Stimulated activated naive CD4-positive, alpha-beta T cell (primary cell): ENCODE data around the gene CEP126.
A peak's percentile ranks its signal among the peaks of the same experiment; 100 is the strongest.

ENCODE experiments used
- DNase-seq, 6 experiments: peaks; one replicate each; lab custom pipeline; 2025; lab: John Stamatoyannopoulos, UW

The CEP126 gene

DNA sequence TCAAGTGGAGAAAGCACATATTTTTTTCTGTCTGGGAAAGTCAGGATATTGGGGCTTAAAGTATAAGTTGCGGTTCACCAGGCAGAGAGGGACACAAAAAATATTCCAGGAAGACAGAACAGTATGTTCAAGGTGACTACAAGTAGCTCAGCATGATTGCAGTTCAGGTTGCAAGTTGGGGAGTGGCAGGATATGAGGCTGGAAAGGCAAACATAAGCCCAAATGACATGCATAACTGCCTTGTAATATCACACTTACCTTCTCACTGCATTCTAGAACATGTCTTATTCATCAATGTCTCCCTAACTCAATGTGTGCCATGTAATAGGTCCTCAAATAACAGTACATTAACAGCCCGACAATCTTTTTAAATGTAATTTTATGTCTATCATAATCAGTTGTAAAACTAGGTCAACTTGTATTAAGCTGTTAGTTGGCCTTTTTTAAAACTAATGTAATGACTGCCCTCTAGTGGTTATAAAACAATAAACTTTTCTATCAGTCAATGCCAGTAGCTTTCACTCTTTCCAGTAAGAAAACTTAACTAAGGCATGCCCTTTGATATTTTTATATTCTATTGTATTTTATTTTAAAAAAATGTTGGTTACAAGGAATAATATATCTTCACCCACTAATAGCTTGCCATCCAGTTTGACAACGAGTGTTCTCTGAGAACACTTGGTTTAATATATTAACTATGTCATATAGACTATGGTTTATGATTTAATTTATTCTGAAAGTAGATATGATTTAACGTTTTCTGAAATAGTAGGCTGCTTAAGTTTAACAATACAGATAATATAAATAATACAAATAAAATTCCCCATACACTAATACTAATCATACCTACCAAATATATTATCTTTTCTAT is 93.0 kb downstream of the CEP126 start:
- peak in 2 of 6 experiments; percentile 39 to 51 for DNase-seq

DNA sequence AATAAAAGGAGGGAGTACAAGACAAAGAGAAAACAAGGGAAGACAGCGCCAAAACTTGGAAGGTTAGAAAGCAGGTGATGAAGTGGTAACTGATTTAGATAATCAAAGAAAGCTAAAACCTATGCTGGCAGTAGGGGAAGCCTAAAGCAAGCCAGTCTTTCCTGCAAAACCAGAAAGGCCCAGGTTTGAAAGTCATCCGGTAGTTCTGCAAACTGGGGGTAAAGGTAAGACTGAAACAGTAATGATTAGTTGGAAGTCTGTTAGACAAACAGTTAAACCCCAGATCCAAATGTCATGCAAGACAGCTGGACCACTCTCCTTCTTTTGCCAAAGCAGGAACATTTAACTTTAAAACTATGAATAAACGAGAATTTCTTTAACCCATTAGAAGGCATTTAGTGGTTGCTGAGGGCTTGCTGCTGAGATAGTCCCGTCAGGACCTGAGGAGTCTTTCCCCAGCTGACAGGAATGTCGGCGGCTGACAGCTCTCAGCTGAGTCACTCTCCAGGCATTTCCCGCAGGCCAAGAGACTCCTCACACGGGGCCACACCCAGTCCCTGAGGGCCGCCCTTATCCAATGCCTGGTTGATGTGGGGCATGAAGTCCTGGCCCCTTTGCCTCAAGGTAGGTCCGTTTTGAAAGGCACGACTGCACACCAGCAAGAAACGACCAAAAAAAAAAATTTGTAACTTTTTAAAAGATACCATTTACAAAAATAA is 96.1 kb downstream of the CEP126 start:
- no peak for DNase-seq

DNA sequence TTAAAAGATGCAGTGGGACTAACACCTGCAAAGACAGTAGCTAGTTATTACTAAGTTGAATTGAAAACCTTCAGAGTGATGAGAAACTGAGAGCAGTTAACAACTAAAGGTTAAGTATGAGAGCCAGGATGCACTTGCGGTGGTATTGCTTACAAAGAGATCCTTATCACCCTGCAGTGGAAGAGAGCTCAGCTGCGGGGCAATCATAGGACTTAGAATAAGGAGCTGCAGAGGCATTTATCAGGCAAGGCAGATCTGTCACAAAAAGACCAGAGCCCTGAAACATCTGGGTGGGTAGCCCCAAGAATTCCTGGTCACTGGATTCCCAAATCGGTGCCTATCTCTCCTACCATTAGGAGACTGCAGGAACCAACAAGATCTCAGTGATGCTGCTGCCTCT is 98.1 kb downstream of the CEP126 start:
- no peak for DNase-seq

DNA sequence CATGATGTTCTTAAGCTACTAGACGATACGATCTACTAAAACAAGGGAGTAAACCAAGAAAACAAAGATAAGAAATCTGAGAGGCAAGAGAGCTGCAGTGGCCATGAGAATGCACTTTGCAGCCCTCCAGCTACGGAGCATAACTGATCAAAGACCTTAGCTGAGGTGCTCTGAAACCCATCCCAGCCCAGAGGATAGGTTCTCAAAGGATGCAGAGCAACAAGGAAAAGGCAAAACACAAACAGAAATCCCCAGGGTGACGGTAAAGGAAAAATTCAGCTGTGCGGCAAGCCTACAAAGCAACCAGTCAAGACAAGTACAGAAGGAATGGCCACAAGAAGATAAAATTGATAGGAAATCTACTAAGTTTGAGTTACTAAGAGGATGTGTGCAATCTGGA is 99.9 kb downstream of the CEP126 start:
- no peak for DNase-seq

DNA sequence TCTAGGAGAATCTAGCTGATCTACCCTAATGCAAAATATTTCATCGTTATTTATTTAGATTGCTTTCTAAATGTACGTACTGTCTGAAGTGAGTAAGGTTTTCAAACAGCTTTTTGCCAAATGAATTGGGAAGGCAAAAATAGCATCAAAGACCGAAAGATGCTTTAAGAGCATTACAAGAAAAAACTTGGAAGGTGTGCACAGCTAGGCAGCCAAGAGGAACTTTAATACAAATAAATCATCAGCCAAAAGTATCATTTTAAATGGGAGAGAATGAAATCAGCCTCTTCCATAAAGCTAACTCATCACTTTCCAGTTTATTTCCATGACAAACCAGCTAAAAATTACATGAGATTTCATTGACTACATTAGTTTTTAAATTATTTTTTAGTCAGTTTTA is 102.2 kb downstream of the CEP126 start:
- no peak for DNase-seq

DNA sequence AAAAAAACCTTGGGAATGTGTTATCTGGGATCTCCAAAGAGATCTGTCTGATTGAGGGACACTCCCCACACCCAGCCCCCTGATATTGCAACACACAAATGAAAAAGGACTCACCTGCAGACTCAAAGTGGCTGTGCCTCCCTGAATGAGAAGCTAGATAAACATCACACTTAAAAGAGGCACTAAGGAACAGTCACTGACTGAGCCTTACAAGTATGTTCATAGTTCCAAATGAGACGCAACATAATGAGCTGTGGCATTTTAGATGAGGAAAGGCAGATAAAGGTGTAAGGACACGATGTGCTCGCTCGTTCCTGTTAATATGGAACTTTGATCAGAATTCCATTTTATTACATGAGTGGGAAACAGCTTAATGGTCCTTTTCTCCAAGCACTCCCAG is 111.4 kb downstream of the CEP126 start:
- no peak for DNase-seq

DNA sequence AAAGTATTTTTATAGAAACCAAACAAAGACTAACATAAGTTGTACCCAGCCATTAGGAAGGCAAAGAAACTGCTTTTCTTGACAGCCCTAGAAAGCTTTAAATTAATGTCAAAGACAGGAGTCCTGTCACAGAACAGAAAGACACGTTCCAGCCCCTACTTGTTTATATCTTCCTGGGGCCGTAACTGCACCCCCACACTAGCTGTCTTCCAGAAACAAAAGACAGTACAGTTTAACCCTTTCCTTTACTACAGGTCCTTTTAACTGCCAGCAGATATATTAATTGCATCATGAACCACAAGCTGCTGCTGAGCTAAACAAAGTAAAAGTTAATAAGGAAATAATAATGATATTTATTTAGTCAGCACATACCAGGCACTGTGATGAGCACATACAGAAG is 112.1 kb downstream of the CEP126 start:
- DNase-seq, result no peak

DNA sequence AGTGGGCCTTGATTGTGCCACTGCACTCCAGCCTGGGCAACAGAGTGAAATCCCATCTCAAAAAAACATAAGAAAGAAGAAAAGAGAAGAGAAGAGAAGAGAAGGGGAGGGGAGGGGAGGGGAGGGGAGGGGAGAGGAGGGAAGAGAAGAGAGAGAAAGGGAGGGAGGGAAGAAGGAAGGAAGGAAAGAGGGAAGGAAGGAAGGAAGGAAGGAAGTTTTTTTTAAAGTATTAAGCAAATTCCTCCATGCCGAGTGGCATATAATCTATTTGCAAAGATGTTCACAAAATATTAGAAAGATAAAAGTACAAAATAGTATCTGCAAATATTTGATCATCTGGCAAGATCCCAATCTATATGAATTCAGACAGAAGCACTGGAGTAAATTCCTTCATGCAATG is 121.9 kb downstream of the CEP126 start:
- DNase-seq, result no peak

DNA sequence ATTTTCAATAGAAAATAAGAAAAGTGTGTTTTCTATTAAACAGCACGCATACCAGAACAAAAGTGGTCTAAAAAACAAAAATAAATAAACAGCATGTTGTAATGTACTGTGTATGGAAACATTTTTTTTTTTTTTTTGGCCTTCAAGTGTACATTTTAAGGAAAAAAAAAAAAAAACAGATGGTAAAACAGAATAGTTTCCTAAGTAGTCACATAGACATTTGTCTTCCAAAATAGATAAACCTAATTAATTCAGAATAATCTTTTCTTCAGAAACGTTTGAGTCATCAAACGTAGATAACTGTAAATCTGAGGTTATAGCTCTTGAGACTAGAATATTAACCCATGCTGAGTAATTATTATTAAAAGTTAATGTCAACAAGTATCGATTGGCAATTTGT is 132.0 kb downstream of the CEP126 start:
- DNase-seq, result no peak

DNA sequence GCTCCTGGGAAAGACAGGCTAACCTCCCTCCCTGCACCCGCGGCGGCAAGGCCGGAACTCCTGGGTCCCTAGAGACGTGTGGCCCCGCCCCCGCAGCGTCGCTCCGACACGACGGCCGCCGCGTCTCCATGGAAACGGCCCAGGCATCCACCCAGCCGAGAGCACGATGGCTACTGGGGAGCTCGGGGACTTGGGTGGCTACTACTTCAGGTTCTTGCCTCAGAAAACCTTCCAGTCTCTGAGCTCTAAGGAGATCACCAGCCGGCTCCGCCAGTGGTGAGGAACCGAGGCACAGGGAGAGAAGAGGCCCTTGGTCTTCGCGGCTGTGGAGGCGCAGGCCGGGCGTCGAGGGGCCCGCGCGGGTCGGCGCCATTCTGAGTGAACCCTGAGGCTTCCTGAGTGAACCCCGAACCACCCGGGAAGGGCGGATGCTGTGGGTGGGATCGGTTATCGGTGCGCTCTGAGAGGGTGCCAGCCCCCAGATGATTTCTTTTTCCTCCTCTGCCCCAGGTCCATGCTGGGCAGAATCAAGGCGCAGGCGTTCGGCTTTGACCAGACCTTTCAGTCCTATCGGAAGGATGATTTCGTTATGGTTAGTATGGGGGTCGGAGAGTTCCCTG is 132.6 kb downstream of the CEP126 start, which contains the start of gene CFAP300:
Gene CFAP300, plus strand, starts transcription at position 133 of the 620 bp plus-strand sequence. Its CDS starts 34 bp downstream, at position 167.
- peak in 2 of 6 experiments; percentile 1 for DNase-seq
